AG04450 (cell line): ENCODE results near the gene NT5DC3. TPM values are rescaled to one million over a fixed set of nuclear protein-coding genes. Genes with fewer than 3 reads are reported as not detected.

ENCODE experiments used
- CTCF ChIA-PET: fragments of 300-600, 350-600 bp; formaldehyde crosslinking; extraction: SDS; loops from one replicate; lab custom pipeline; 2022; ENCODE audit warnings: antibody characterized with exemption, inconsistent platforms; lab: Charles Lee
- POLR2A ChIA-PET: fragments of 350-600 bp; formaldehyde crosslinking; extraction: SDS; loops from one replicate; lab custom pipeline; 2021; ENCODE audit warnings: antibody characterized with exemption, inconsistent platforms; lab: Yijun Ruan, JAX
- DNase-seq: peaks from one replicate; pipeline ENCODE4 v3.0.0-alpha.2; 2011; ENCODE audit warnings: low read depth, low spot score
- H3K27ac ChIP-seq: one replicate; pipeline ENCODE4 v1.5.1; 2012; ENCODE audit warnings: low read depth, low read length, control low read depth
- H3K27me3 ChIP-seq: one replicate; pipeline ENCODE4 v1.6.0; 2012; ENCODE audit warnings: low read length; ENCODE audit not compliant: control insufficient read depth, insufficient read depth
- H3K4me3 ChIP-seq: 2 replicates; pipeline ENCODE4 v1.5.1; 2011; ENCODE audit warnings: mild to moderate bottlenecking, low read depth, low read length, control low read depth
- H3K9me3 ChIP-seq: 2 replicates; pipeline ENCODE4 v1.5.1; 2012; ENCODE audit warnings: low read length; ENCODE audit not compliant: control insufficient read depth, insufficient read depth
- polyA plus RNA-seq: library from polyadenylated mRNA; depleted of rRNA; stranded (reverse); fragments of >200 nt; gene quantifications from 2 replicates; pipeline ENCODE4 v1.2.3, GENCODE V29; 2011
- TF ChIP-seq, protein P1 (sequence below): IDR thresholded peaks from 2 replicates; pipeline ENCODE4 v1.5.1; 2011; ENCODE audit warnings: low read depth, low read length, control low read depth, inconsistent platforms

The NT5DC3 gene
- polyA plus RNA-seq, 1 experiment = 2.8 TPM

GRCh38 chr12:103868215-103868614 lies 27.2 kb upstream of the NT5DC3 start:
- TF ChIP-seq, protein P1, sequence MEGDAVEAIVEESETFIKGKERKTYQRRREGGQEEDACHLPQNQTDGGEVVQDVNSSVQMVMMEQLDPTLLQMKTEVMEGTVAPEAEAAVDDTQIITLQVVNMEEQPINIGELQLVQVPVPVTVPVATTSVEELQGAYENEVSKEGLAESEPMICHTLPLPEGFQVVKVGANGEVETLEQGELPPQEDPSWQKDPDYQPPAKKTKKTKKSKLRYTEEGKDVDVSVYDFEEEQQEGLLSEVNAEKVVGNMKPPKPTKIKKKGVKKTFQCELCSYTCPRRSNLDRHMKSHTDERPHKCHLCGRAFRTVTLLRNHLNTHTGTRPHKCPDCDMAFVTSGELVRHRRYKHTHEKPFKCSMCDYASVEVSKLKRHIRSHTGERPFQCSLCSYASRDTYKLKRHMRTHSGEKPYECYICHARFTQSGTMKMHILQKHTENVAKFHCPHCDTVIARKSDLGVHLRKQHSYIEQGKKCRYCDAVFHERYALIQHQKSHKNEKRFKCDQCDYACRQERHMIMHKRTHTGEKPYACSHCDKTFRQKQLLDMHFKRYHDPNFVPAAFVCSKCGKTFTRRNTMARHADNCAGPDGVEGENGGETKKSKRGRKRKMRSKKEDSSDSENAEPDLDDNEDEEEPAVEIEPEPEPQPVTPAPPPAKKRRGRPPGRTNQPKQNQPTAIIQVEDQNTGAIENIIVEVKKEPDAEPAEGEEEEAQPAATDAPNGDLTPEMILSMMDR = no peak
- no peak overlapping the region for H3K27ac ChIP-seq
- no peak for DNase-seq
- H3K27me3 ChIP-seq = no peaks in the 10 kb centered on the region
- POLR2A ChIA-PET = no interaction called here
- no peak overlapping the region for H3K4me3 ChIP-seq
- CTCF ChIA-PET = interaction anchor here (4.2 to 5.3 kb wide), 2 partner anchors 97 to 293 kb away, joined by 26 to 242 read pairs; no protein-coding TSS in a partner anchor
- no peaks in the 10 kb centered on the region for H3K9me3 ChIP-seq

GRCh38 chr12:103865151-103865730 lies 24.2 kb upstream of the NT5DC3 start:
- TF ChIP-seq, protein P1 = no peak
- Histone ChIP-seq H3K9me3 (no peaks in the 10 kb centered on the region), H3K27ac (no peak overlapping the region), H3K27me3 (no peaks in the 10 kb centered on the region), H3K4me3 (no peak overlapping the region)
- POLR2A ChIA-PET = no interaction called here
- CTCF ChIA-PET = interaction anchor here (1.1 to 2.9 kb wide), 2 partner anchors 12 to 94 kb away, joined by 6 to 11 read pairs; no protein-coding TSS in a partner anchor
- DNase-seq = no peak

DNA sequence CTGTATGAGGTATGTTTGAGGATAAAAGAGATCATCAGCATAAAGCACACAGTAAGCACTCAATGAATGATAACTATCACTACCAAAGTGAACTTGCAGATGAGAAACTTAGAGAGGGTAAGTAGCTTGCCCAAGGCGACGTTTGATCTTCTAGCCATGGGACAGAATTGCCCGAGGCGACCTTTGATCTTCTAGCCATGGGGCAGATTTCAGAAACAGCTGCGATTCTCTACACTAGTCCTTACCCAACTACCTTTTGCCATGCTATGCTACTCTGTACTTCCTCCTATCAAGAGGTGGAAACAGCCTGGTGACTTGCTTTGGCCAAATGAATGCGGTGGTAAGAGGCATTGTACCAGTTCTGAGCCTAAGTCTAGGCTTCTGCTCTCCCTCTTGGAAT lies 23.7 kb upstream of the NT5DC3 start:
- TF ChIP-seq, protein P1 = no peak
- DNase-seq = no peak
- H3K9me3 ChIP-seq = no peaks in the 10 kb centered on the region
- H3K27ac ChIP-seq = no peak overlapping the region
- POLR2A ChIA-PET = interaction anchor here (0.6 kb wide), 1 partner anchor 60 kb away, joined by 5 read pairs; no protein-coding TSS in a partner anchor
- H3K27me3 ChIP-seq = no peaks in the 10 kb centered on the region
- no peak overlapping the region for H3K4me3 ChIP-seq
- CTCF ChIA-PET = interaction anchor here (1.5 to 2.9 kb wide), 3 partner anchors 13 to 94 kb away, joined by 4 to 11 read pairs (median 7); no protein-coding TSS in a partner anchor

- H3K4me3 ChIP-seq = no peak overlapping the region
- no peaks in the 10 kb centered on the region for H3K27me3 ChIP-seq
- DNase-seq = peak; percentile 93
- CTCF ChIA-PET = interaction anchor here (0.6 to 3.3 kb wide), 3 partner anchors 11 to 87 kb away, joined by 3 to 16 read pairs (median 12); no protein-coding TSS in a partner anchor
- POLR2A ChIA-PET = interaction anchor here (0.8 kb wide), 1 partner anchor 18 kb away, joined by 9 read pairs; the partner anchor contains the start of gene NT5DC3
- TF ChIP-seq, protein P1 = no peak
- H3K9me3 ChIP-seq = no peaks in the 10 kb centered on the region
- H3K27ac ChIP-seq = peak overlapping the region; percentile 94
Measured at GRCh38 chr12:103858953-103859601, 18.0 kb upstream of the NT5DC3 start.

DNA sequence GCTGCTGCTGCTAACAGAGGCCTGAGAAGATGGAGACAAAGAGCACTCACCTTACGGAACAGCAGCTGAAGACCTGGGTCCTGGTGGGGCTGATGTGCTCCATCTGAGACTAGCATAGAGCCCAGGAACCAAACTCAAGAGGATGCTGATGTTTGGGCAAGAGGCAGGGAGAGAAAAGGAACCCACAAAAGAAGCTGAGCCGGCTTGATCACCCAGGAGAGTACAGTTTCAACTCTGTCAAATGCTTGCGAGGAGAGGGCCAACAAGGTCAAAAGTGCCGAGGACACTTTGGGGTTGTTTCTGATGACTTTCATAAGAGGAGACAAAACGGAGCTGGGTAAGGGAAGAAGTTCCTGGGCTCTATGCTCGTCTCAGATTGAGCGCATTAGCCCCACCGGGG lies 17.3 kb upstream of the NT5DC3 start:
- peak overlapping the region; percentile 94 for H3K27ac ChIP-seq
- no peaks in the 10 kb centered on the region for H3K27me3 ChIP-seq
- no peaks in the 10 kb centered on the region for H3K9me3 ChIP-seq
- ChIA-PET CTCF (interaction anchor here (1.3 to 2.3 kb wide), 2 partner anchors 20 to 86 kb away, joined by 3 to 12 read pairs; no protein-coding TSS in a partner anchor), POLR2A (no interaction called here)
- no peak overlapping the region for H3K4me3 ChIP-seq
- TF ChIP-seq, protein P1 = no peak
- no peak for DNase-seq
